Transverse colon (tissue), 4 donors: ENCODE measurements around the gene NANP.

Source experiments
- CTCF ChIP-seq, 5 experiments: fragments of 200-600 bp in 3 of 5; fragments of 450-650 bp in 2 of 5; sonication (generic) in 3 of 5; IDR thresholded peaks; 1 replicate in 2 of 5; 2 replicates in 3 of 5; pipeline ENCODE4 v1.5.1; 2016 to 2017; ENCODE audit warnings: antibody characterized with exemption in 5 of 5, inconsistent platforms in 3 of 5, mild to moderate bottlenecking in 2 of 5, moderate library complexity in 1 of 5
- POLR2AphosphoS5 ChIP-seq, 3 donors: sonication (generic); formaldehyde crosslinking; IDR thresholded peaks; one replicate each; pipeline ENCODE4 v1.6.1; 2016; ENCODE audit warnings: antibody characterized with exemption in 3 of 3

GRCh38 chr20:25669826-25670422 is 46.1 kb upstream of the NANP start:
- TF ChIP-seq CTCF (IDR thresholded peaks at IDR 0.05) (no peak), POLR2AphosphoS5 (IDR thresholded peaks at IDR 0.05) (no peak)
